ENCODE data around the gene CIT. TPM values are rescaled to one million over a fixed set of nuclear protein-coding genes. Genes with fewer than 3 reads are reported as not detected.

CIT gene
- total RNA-seq, 3 donors from 2014 or later (not counting 1 experiment from before 2014, with no cell fraction given): 2.8 to 4.2 (median 3.6) TPM

GRCh38 chr12:119835068-119835467 is 42.1 kb downstream of the CIT start:
- DNase-seq (no peak), ATAC-seq (no peak)
- no peaks in the 10 kb centered on the region for H3K9me3 ChIP-seq (ENCODE audit: control insufficient read depth, insufficient read depth, low read length)
- no peak overlapping the region for H3K27ac ChIP-seq (ENCODE audit: low read length)
- TF ChIP-seq CTCF (IDR thresholded peaks at IDR 0.05): no peak
- Mint-ChIP-seq H3K36me3 (no peaks in the 10 kb centered on the region), H3K4me3 (no peak overlapping the region), H3K27me3 (ENCODE audit: low read depth in 2 of 2) (no peaks in the 10 kb centered on the region), H3K27ac (no peak overlapping the region), H3K4me1 (no peaks in the 10 kb centered on the region), H3K9me3 (no peaks in the 10 kb centered on the region)
- no peaks in the 10 kb centered on the region for H3K36me3 ChIP-seq (ENCODE audit: control insufficient read depth, insufficient read depth, low read length)
- H3K27me3 ChIP-seq (ENCODE audit: control insufficient read depth, insufficient read depth, low read length): no peaks in the 10 kb centered on the region
- intact Hi-C loops (cut with micrococcal nuclease): no loop called here
- no peak overlapping the region for H3K4me3 ChIP-seq (ENCODE audit: low read length)
- WGBS (ENCODE audit: insufficient coverage): no CpG with 5 or more reads among the region's 2 CpGs
- no peaks in the 10 kb centered on the region for H3K4me1 ChIP-seq (ENCODE audit: control insufficient read depth, insufficient read depth, low read length)

GRCh38 chr12:119829439-119829838 is 47.7 kb downstream of the CIT start:
- no peak for ATAC-seq
- H3K27me3 Mint-ChIP-seq (ENCODE audit: low read depth in 2 of 2): no peaks in the 10 kb centered on the region
- no CpG with 5 or more reads among the region's 1 CpG for WGBS (ENCODE audit: insufficient coverage)

GRCh38 chr12:119828300-119828699 is 48.8 kb downstream of the CIT start:
- WGBS (ENCODE audit: insufficient coverage): 93% methylated on average over 5 of the region's 5 CpGs
- DNase-seq (peak in 1 of 2 donors; percentile 9), ATAC-seq (no peak)
- H3K4me3 Mint-ChIP-seq: no peak overlapping the region
- no peaks in the 10 kb centered on the region for H3K27me3 Mint-ChIP-seq (ENCODE audit: low read depth in 2 of 2)
- no peaks in the 10 kb centered on the region for H3K36me3 ChIP-seq (ENCODE audit: control insufficient read depth, insufficient read depth, low read length)
- intact Hi-C loops (cut with micrococcal nuclease): no loop called here
- no peaks in the 10 kb centered on the region for H3K9me3 Mint-ChIP-seq
- no peak overlapping the region for H3K27ac ChIP-seq (ENCODE audit: low read length)
- no peaks in the 10 kb centered on the region for H3K9me3 ChIP-seq (ENCODE audit: control insufficient read depth, insufficient read depth, low read length)
- TF ChIP-seq CTCF (IDR thresholded peaks at IDR 0.05): no peak
- H3K4me1 Mint-ChIP-seq: no peaks in the 10 kb centered on the region
- no peaks in the 10 kb centered on the region for H3K27me3 ChIP-seq (ENCODE audit: control insufficient read depth, insufficient read depth, low read length)
- no peak overlapping the region for H3K4me3 ChIP-seq (ENCODE audit: low read length)
- no peaks in the 10 kb centered on the region for H3K36me3 Mint-ChIP-seq
- no peaks in the 10 kb centered on the region for H3K4me1 ChIP-seq (ENCODE audit: control insufficient read depth, insufficient read depth, low read length)
- H3K27ac Mint-ChIP-seq: no peak overlapping the region

More at GRCh38 chr12:119829439-119829838, 47.7 kb downstream of the CIT start:
- H3K27ac Mint-ChIP-seq: no peak overlapping the region
- no peak for TF ChIP-seq CTCF (IDR thresholded peaks at IDR 0.05)
- intact Hi-C loops (cut with micrococcal nuclease): no loop called here
- Histone ChIP-seq H3K27ac (ENCODE audit: low read length) (no peak overlapping the region), H3K9me3 (ENCODE audit: control insufficient read depth, insufficient read depth, low read length) (no peaks in the 10 kb centered on the region), H3K36me3 (ENCODE audit: control insufficient read depth, insufficient read depth, low read length) (no peaks in the 10 kb centered on the region), H3K27me3 (ENCODE audit: control insufficient read depth, insufficient read depth, low read length) (no peaks in the 10 kb centered on the region), H3K4me1 (ENCODE audit: control insufficient read depth, insufficient read depth, low read length) (no peaks in the 10 kb centered on the region), H3K4me3 (ENCODE audit: low read length) (no peak overlapping the region)
- no peaks in the 10 kb centered on the region for H3K9me3 Mint-ChIP-seq
- no peaks in the 10 kb centered on the region for H3K36me3 Mint-ChIP-seq
- no peaks in the 10 kb centered on the region for H3K4me1 Mint-ChIP-seq
- H3K4me3 Mint-ChIP-seq: no peak overlapping the region
- DNase-seq: no peak

GRCh38 chr12:119827760-119828159 is 49.4 kb downstream of the CIT start:
- no peaks in the 10 kb centered on the region for H3K27me3 Mint-ChIP-seq (ENCODE audit: low read depth in 2 of 2)
- H3K9me3 Mint-ChIP-seq: no peaks in the 10 kb centered on the region
- WGBS (ENCODE audit: insufficient coverage): 92% methylated on average over 1 of the region's 1 CpG
- no peak overlapping the region for H3K4me3 Mint-ChIP-seq
- no peaks in the 10 kb centered on the region for H3K27me3 ChIP-seq (ENCODE audit: control insufficient read depth, insufficient read depth, low read length)
- ATAC-seq (no peak), DNase-seq (no peak)
- H3K9me3 ChIP-seq (ENCODE audit: control insufficient read depth, insufficient read depth, low read length): no peaks in the 10 kb centered on the region
- no peak overlapping the region for H3K27ac Mint-ChIP-seq
- intact Hi-C loops (cut with micrococcal nuclease): no loop called here
- no peaks in the 10 kb centered on the region for H3K4me1 ChIP-seq (ENCODE audit: control insufficient read depth, insufficient read depth, low read length)
- no peak for TF ChIP-seq CTCF (IDR thresholded peaks at IDR 0.05)
- H3K4me1 Mint-ChIP-seq: no peaks in the 10 kb centered on the region
- no peak overlapping the region for H3K27ac ChIP-seq (ENCODE audit: low read length)
- H3K4me3 ChIP-seq (ENCODE audit: low read length): no peak overlapping the region
- no peaks in the 10 kb centered on the region for H3K36me3 Mint-ChIP-seq
- H3K36me3 ChIP-seq (ENCODE audit: control insufficient read depth, insufficient read depth, low read length): no peaks in the 10 kb centered on the region

Data from natural killer cell (primary cell).